ENCODE measurements around the gene SYT13.

GRCh38 chr11:45264839-45265515 lies 21.2 kb downstream of the SYT13 start:
- TF ChIP-seq, protein P1, sequence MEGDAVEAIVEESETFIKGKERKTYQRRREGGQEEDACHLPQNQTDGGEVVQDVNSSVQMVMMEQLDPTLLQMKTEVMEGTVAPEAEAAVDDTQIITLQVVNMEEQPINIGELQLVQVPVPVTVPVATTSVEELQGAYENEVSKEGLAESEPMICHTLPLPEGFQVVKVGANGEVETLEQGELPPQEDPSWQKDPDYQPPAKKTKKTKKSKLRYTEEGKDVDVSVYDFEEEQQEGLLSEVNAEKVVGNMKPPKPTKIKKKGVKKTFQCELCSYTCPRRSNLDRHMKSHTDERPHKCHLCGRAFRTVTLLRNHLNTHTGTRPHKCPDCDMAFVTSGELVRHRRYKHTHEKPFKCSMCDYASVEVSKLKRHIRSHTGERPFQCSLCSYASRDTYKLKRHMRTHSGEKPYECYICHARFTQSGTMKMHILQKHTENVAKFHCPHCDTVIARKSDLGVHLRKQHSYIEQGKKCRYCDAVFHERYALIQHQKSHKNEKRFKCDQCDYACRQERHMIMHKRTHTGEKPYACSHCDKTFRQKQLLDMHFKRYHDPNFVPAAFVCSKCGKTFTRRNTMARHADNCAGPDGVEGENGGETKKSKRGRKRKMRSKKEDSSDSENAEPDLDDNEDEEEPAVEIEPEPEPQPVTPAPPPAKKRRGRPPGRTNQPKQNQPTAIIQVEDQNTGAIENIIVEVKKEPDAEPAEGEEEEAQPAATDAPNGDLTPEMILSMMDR (IDR thresholded peaks at IDR 0.05): no peak
- TF ChIP-seq POLR2A (IDR thresholded peaks at IDR 0.05): no peak
